ENCODE data around the gene ILK. TPM values are rescaled to one million over a fixed set of nuclear protein-coding genes. Genes with fewer than 3 reads are reported as not detected.

The ILK gene
- total RNA-seq, 1 donor from 2014 or later, result 192 TPM

DNA sequence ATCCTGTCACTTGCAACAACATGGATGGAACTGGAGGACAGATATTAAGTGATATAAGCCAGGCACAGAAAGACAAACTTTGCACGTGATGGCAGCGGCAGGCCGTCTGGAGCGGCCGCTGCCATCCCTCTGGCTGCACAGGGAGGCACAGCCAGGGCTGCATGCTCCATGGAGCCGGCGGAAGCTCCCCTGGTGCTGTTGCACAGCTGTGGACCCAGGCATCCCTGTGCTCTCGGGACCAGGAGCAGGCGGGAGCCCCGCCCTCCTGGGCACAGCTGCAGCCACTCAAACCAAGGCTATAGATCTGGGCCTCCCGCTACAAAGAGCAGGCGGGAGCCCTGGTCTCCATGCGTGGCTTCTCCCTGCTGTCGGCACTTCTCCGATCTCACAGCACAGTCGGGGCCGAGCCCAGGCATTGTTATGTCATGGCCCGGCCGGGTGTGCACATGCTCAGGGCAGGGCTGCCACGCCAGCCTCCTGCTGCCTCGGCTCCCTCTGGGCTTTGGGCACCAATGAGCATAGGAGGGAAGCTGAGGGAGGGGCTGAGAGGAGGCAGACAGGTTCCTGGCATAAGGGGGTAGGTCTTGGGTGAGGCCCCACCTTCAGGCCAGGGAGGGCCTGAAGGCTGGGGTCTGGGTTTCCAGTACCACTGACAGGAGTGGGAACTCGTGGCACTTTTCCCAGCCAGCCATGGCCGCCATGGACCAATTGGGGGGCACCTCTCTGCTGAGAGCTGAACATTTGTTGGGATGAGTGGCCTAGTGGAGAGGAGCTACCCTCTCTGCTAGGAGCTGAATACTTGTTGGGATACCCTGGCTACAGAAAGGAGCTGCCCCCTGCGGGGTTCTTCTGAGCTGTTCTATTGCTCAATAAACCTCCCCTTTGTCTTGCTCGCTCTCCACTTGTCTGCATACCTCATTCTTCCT, 16.9 kb upstream of the ILK start:
- H3K4me1 ChIP-seq, result peaks cover 22% of the 10 kb centered on the region
- H3K27me3 ChIP-seq (ENCODE audit: low read depth), result no peaks in the 10 kb centered on the region
- peak overlapping the region; percentile 52 for H3K27ac ChIP-seq (replicated peaks)
- H3K36me3 ChIP-seq, result peaks cover 9% of the 10 kb centered on the region
- intact Hi-C loops (cut with micrococcal nuclease), result no loop called here
- peaks cover 31% of the 10 kb centered on the region for H3K9me3 ChIP-seq (replicated peaks)
- peak overlapping the region; percentile 47 for H3K4me3 ChIP-seq
- TF ChIP-seq, protein P1, sequence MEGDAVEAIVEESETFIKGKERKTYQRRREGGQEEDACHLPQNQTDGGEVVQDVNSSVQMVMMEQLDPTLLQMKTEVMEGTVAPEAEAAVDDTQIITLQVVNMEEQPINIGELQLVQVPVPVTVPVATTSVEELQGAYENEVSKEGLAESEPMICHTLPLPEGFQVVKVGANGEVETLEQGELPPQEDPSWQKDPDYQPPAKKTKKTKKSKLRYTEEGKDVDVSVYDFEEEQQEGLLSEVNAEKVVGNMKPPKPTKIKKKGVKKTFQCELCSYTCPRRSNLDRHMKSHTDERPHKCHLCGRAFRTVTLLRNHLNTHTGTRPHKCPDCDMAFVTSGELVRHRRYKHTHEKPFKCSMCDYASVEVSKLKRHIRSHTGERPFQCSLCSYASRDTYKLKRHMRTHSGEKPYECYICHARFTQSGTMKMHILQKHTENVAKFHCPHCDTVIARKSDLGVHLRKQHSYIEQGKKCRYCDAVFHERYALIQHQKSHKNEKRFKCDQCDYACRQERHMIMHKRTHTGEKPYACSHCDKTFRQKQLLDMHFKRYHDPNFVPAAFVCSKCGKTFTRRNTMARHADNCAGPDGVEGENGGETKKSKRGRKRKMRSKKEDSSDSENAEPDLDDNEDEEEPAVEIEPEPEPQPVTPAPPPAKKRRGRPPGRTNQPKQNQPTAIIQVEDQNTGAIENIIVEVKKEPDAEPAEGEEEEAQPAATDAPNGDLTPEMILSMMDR (IDR thresholded peaks at IDR 0.05; ENCODE audit: borderline replicate concordance), result no peak
- no peak for DNase-seq

DNA sequence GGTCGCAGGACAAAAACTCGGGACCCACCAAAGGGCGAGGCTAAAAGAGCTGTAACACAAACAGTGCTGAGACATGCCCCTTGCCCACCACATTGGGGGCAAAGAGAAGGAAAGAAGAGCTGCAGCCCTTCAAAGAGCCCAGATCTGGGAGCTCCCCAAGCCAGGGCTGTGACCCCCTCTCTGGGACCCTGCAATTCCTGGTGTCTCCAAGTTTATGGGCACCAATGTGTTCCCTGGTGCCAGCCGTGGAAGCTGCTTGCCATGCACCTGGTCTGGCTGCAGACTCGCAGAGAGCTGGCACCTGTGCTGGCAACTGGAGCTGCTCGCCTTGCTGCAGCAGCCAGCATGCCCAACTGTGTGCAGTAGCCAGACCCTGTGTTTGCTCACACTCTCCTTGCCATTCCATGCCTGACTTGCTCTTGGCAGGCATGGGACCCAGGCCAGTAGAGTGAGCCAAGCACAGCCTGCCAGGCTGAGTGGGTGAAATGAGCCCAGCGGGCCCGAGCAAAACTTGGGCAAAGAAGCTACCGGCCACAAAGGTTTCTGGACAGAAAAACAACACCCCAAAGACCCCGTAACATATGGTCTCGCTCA, 16.1 kb upstream of the ILK start:
- H3K4me1 ChIP-seq, result peaks cover 22% of the 10 kb centered on the region
- intact Hi-C loops (cut with micrococcal nuclease), result no loop called here
- peaks cover 24% of the 10 kb centered on the region for H3K9me3 ChIP-seq (replicated peaks)
- DNase-seq, result peak; percentile 56
- H3K27ac ChIP-seq (replicated peaks), result peak overlapping the region; percentile 52
- TF ChIP-seq, protein P1 (IDR thresholded peaks at IDR 0.05; ENCODE audit: borderline replicate concordance), result no peak
- peaks cover 14% of the 10 kb centered on the region for H3K36me3 ChIP-seq
- H3K27me3 ChIP-seq (ENCODE audit: low read depth), result no peaks in the 10 kb centered on the region
- H3K4me3 ChIP-seq, result no peak overlapping the region

DNA sequence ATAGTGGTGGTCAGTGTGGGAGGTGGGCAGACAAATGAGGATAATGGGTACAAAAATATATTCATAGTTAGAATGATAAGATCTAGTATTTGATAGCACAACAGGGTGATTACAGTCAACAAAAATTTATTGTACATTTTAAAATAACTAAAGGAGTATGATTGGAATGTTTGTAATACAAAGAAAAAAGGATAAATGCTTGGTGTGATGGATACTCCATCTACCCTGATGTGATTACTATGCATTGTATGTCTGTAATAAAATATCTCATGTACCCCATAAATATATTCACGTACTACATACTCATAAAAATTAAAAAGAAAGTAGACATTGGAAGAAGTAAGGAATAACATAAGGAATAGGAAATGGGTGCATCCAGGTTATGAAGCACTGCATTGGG, 15.6 kb upstream of the ILK start:
- Histone ChIP-seq H3K36me3 (peaks cover 14% of the 10 kb centered on the region), H3K9me3 (replicated peaks) (peaks cover 19% of the 10 kb centered on the region), H3K27me3 (ENCODE audit: low read depth) (no peaks in the 10 kb centered on the region), H3K4me3 (no peak overlapping the region), H3K27ac (replicated peaks) (peak overlapping the region; percentile 52), H3K4me1 (peaks cover 25% of the 10 kb centered on the region)
- TF ChIP-seq, protein P1 (IDR thresholded peaks at IDR 0.05; ENCODE audit: borderline replicate concordance), result no peak
- intact Hi-C loops (cut with micrococcal nuclease), result no loop called here
- DNase-seq, result no peak

DNA sequence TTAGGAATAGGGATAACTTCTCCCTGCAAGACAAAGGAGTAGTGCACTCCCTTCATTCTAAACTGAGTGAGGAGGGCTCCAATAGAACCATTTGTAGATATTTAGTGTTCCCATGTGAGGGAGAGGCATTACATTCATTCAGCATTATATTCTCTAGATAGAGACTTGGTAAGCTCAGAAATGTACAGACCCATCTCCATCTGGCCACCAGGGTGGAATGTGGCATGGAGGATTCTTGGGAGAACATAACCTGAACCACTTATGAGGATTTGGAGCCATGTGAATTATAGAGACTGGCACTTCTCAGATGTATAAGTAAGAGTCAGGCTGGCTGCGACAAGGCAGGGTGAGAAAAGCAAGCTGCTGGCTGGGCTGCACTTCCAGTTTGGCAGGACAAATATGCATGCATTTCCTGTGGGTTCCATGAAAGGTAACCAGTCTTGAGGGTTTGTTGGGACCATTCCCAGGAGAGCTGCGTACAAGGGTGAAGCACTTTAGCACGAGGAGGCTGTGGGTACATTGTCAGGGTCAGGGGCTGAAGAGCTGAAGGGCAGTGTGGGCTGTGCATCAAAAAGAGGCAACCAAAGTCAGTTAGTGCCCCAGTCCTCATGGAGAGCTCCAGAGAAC, 9.3 kb upstream of the ILK start:
- Histone ChIP-seq H3K4me1 (peaks cover 65% of the 10 kb centered on the region), H3K9me3 (replicated peaks) (no peaks in the 10 kb centered on the region), H3K4me3 (no peak overlapping the region), H3K27ac (replicated peaks) (peak overlapping the region; percentile 83), H3K36me3 (peaks cover 21% of the 10 kb centered on the region), H3K27me3 (ENCODE audit: low read depth) (no peaks in the 10 kb centered on the region)
- intact Hi-C loops (cut with micrococcal nuclease), result no loop called here
- TF ChIP-seq, protein P1 (IDR thresholded peaks at IDR 0.05; ENCODE audit: borderline replicate concordance), result peak; percentile 17
- no peak for DNase-seq

DNA sequence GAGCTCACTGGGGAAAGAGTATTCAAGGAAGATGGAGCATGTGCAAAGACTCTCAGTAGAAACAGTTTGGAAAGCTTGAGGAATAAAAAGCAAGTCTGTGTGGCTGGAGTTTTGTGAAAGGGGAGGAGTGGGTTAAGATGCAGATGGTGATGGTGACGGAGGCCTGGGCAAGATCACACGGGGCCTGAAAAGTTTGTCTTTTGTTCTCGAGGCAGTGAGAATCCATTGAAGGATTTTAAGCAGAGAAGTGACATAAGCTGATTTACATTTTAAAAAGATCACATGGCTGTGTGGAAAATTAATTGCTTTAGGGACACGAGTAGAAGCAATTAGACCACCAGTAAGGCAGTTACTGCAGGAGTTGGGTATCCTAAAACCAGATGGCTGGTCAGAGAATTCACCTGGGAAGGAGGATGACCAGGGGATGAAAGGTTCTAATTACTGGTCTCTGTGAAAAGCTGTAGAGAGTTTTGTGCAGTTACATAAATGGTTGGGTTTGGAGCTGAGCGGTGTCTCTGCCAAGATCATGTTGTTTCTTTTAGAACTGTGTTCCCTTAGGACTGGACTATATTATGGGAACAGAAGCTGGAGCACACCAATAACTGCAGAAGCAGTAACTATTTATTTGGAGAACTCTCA, 7.2 kb upstream of the ILK start:
- no peak for DNase-seq
- Histone ChIP-seq H3K36me3 (peaks cover 42% of the 10 kb centered on the region), H3K27me3 (ENCODE audit: low read depth) (no peaks in the 10 kb centered on the region), H3K4me1 (peaks cover 86% of the 10 kb centered on the region), H3K4me3 (no peak overlapping the region), H3K9me3 (replicated peaks) (no peaks in the 10 kb centered on the region), H3K27ac (replicated peaks) (peak overlapping the region; percentile 83)
- intact Hi-C loops (cut with micrococcal nuclease), result no loop called here
- TF ChIP-seq, protein P1 (IDR thresholded peaks at IDR 0.05; ENCODE audit: borderline replicate concordance), result no peak
